ENCODE measurements around the gene WIPF1. TPM values are rescaled to one million over a fixed set of nuclear protein-coding genes. Genes with fewer than 3 reads are reported as not detected.

WIPF1 gene
- polyA plus RNA-seq, 1 of the 3 experiments (the other 2 are of a cell fraction), result 56.7 TPM

DNA sequence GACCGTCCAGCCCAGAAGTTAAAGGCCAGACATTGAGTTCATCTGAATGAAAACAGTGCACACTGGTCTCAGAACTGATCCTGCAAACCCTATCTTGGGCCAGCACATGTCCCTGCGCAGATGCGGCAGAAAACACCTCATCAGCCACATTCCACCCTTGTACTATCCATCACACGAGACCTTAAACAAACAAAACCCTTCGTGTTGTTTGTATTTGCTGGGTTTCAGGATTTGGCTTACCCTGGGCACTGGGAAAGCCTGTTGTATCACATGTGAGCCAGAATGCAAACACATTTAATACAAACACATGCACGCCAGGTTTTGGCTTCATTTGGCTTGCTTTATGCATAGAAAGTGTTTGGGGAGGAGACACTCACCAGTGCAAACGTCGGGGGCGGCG lies 12.5 kb downstream of the WIPF1 start (continued):
- TF ChIP-seq CTCF (IDR thresholded peaks at IDR 0.05), result no peak
- TF ChIP-seq FOSL2 (IDR thresholded peaks at IDR 0.05; ENCODE audit: borderline replicate concordance, low read depth), result no peak
- no peak for TF ChIP-seq NFIC (IDR thresholded peaks at IDR 0.05; ENCODE audit: borderline replicate concordance)
- TF ChIP-seq JUND (IDR thresholded peaks at IDR 0.05), result no peak
- no peak for TF ChIP-seq ZBTB33 (IDR thresholded peaks at IDR 0.05; ENCODE audit: borderline replicate concordance, low read depth)
- no peak for TF ChIP-seq MXI1 (IDR thresholded peaks at IDR 0.05; ENCODE audit: low read depth, low read length)
- TF ChIP-seq CHD2 (IDR thresholded peaks at IDR 0.05; ENCODE audit: low read length, partially characterized antibody), result no peak
- no peak for TF ChIP-seq RAD21 (IDR thresholded peaks at IDR 0.05; ENCODE audit: low read length)

DNA sequence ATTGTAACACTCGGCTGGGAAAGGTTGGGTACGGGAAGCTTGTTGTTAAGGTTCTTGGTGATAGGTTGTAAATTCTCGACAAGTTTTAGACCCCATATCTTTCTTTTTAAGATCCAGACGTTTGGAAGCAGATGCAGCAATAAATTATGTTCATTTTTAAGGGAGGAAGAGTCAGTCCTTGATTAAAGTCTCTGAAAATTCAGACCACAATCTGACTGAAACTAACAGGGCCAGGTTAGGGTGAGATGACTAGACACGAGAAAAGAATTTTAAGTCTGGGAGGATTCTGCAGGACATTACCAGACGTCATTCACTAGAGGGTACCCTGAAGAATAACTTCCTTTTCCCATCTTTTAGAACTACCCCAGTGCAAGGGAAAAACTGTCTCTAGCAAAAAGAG lies 16.1 kb downstream of the WIPF1 start:
- no peak for DNase-seq
- TF ChIP-seq ELF1 (IDR thresholded peaks at IDR 0.05), result no peak
- TF ChIP-seq, protein P1, sequence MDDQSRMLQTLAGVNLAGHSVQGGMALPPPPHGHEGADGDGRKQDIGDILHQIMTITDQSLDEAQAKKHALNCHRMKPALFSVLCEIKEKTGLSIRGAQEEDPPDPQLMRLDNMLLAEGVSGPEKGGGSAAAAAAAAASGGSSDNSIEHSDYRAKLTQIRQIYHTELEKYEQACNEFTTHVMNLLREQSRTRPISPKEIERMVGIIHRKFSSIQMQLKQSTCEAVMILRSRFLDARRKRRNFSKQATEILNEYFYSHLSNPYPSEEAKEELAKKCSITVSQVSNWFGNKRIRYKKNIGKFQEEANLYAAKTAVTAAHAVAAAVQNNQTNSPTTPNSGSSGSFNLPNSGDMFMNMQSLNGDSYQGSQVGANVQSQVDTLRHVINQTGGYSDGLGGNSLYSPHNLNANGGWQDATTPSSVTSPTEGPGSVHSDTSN (IDR thresholded peaks at IDR 0.05), result no peak
- no peak for TF ChIP-seq SIN3A (IDR thresholded peaks at IDR 0.05; ENCODE audit: borderline replicate concordance, low read depth, low read length)
- TF ChIP-seq RXRA (IDR thresholded peaks at IDR 0.05; ENCODE audit: borderline replicate concordance, low read depth), result no peak
- no peak for TF ChIP-seq FOXJ3 (CRISPR knock-in tag; IDR thresholded peaks at IDR 0.05)
- H3K4me3 ChIP-seq (ENCODE audit: low read depth in 2 of 2, low read length in 1 of 2), result no peak overlapping the region
- H3F3A ChIP-seq (replicated peaks; ENCODE audit: insufficient read depth), result peaks cover 15% of the 10 kb centered on the region
- H3K79me2 ChIP-seq (ENCODE audit: insufficient read depth), result no peaks in the 10 kb centered on the region
- H3K27me3 ChIP-seq (ENCODE audit: insufficient read depth), result no peaks in the 10 kb centered on the region
- ChIA-PET POLR2A (no interaction called here), CTCF (interaction anchor here (2.1 to 13.3 kb wide), 4 partner anchors 20 to 119 kb away, joined by 7 to 180 read pairs (median 21); no protein-coding TSS in a partner anchor)
- H3K27ac ChIP-seq (ENCODE audit: low read depth in 2 of 2, low read length in 1 of 2), result no peak overlapping the region
- H3K4me2 ChIP-seq, result no peak overlapping the region
- no peak overlapping the region for H2AFZ ChIP-seq (ENCODE audit: low read depth)
- H3K9me2 ChIP-seq, result no peaks in the 10 kb centered on the region
- H3K9me3 ChIP-seq, result no peaks in the 10 kb centered on the region
- no peaks in the 10 kb centered on the region for H4K20me1 ChIP-seq (ENCODE audit: insufficient read depth)
- peaks cover 0 to 15% of the 10 kb centered on the region in 2 experiments; a peak in 2 of 4 replicates for H3K4me1 ChIP-seq (ENCODE audit: control insufficient read depth in 1 of 2, insufficient read depth in 2 of 2, low read depth in 1 of 2, low read length in 1 of 2)
- WGBS (ENCODE audit: low lambda C conversion rate), result 89% methylated on average over 6 of the region's 6 CpGs
- peaks cover 43 to 52% of the 10 kb centered on the region in 2 experiments for H3K36me3 ChIP-seq (replicated peaks in 1 of 2; ENCODE audit: control insufficient read depth in 1 of 2, insufficient read depth in 2 of 2, low read length in 1 of 2)
- H3K9ac ChIP-seq, result no peak overlapping the region
